ENCODE results near the gene HMGXB3. TPM values are rescaled to one million over a fixed set of nuclear protein-coding genes. Genes with fewer than 3 reads are reported as not detected.

Gene HMGXB3
- polyA plus RNA-seq, 1 donor from 2014 or later = 66.6 TPM

- Histone ChIP-seq H3K4me2 (ENCODE audit: low read length) (no peak overlapping the region), H4K20me1 (ENCODE audit: insufficient read depth) (no peaks in the 10 kb centered on the region), H3K27me3 (ENCODE audit: insufficient read depth, low read depth, low read length) (no peaks in the 10 kb centered on the region), H3K9me2 (ENCODE audit: insufficient read depth, low read length) (no peaks in the 10 kb centered on the region), H3F3A (ENCODE audit: insufficient read depth, low read length, poor library complexity, severe bottlenecking) (no peaks in the 10 kb centered on the region), H3K27ac (ENCODE audit: low read length) (no peak overlapping the region), H3K9me3 (ENCODE audit: low read length) (no peaks in the 10 kb centered on the region), H3K36me3 (ENCODE audit: insufficient read depth, low read length) (no peaks in the 10 kb centered on the region), H3K9ac (ENCODE audit: low read length) (no peak overlapping the region), H3K4me3 (ENCODE audit: low read length) (no peak overlapping the region), H3K79me2 (replicated peaks; ENCODE audit: insufficient read depth, low read length) (no peaks in the 10 kb centered on the region), H2AFZ (ENCODE audit: low read depth, low read length) (no peak overlapping the region)
- no peak for TF ChIP-seq REST (IDR thresholded peaks at IDR 0.05; ENCODE audit: borderline replicate concordance)
- no peak for TF ChIP-seq RAD21 (conservative IDR thresholded peaks at IDR 0.05)
- no peak for TF ChIP-seq TAF1 (IDR thresholded peaks at IDR 0.05; ENCODE audit: low read depth)
- TF ChIP-seq POLR2AphosphoS5 (IDR thresholded peaks at IDR 0.05) = no peak
Observed at GRCh38 chr5:150056075-150056443, 55.5 kb downstream of the HMGXB3 start.

- Histone ChIP-seq H2AFZ (ENCODE audit: low read depth, low read length) (no peak overlapping the region), H4K20me1 (ENCODE audit: insufficient read depth) (no peaks in the 10 kb centered on the region), H3K9me3 (ENCODE audit: low read length) (no peaks in the 10 kb centered on the region), H3K9me2 (ENCODE audit: insufficient read depth, low read length) (no peaks in the 10 kb centered on the region), H3K4me2 (ENCODE audit: low read length) (no peak overlapping the region), H3F3A (ENCODE audit: insufficient read depth, low read length, poor library complexity, severe bottlenecking) (no peaks in the 10 kb centered on the region), H3K4me3 (ENCODE audit: low read length) (no peak overlapping the region), H3K27ac (ENCODE audit: low read length) (no peak overlapping the region), H3K27me3 (ENCODE audit: insufficient read depth, low read depth, low read length) (no peaks in the 10 kb centered on the region), H3K36me3 (ENCODE audit: insufficient read depth, low read length) (no peaks in the 10 kb centered on the region), H3K79me2 (replicated peaks; ENCODE audit: insufficient read depth, low read length) (no peaks in the 10 kb centered on the region), H3K9ac (ENCODE audit: low read length) (no peak overlapping the region)
- TF ChIP-seq EZH2 (IDR thresholded peaks at IDR 0.05; ENCODE audit: borderline replicate concordance, insufficient read depth, low read length, poor library complexity, severe bottlenecking) = no peak
- TF ChIP-seq MXI1 (conservative IDR thresholded peaks at IDR 0.05; ENCODE audit: poor library complexity, severe bottlenecking) = no peak
- no peak for TF ChIP-seq EP300 (conservative IDR thresholded peaks at IDR 0.05; ENCODE audit: poor library complexity, severe bottlenecking)
- no peak for TF ChIP-seq CTCF (IDR thresholded peaks at IDR 0.05; ENCODE audit: poor library complexity, severe bottlenecking)
- TF ChIP-seq TAF1 (IDR thresholded peaks at IDR 0.05; ENCODE audit: low read depth) = no peak
- TF ChIP-seq RAD21 (conservative IDR thresholded peaks at IDR 0.05) = no peak
Observed at GRCh38 chr5:150057052-150057451, 56.5 kb downstream of the HMGXB3 start.

- Histone ChIP-seq H3K9me3 (ENCODE audit: low read length) (no peaks in the 10 kb centered on the region), H4K20me1 (ENCODE audit: insufficient read depth) (no peaks in the 10 kb centered on the region), H3K27me3 (ENCODE audit: insufficient read depth, low read depth, low read length) (no peaks in the 10 kb centered on the region), H3K79me2 (replicated peaks; ENCODE audit: insufficient read depth, low read length) (no peaks in the 10 kb centered on the region), H3K9ac (ENCODE audit: low read length) (no peak overlapping the region), H3K9me2 (ENCODE audit: insufficient read depth, low read length) (no peaks in the 10 kb centered on the region), H3K36me3 (ENCODE audit: insufficient read depth, low read length) (no peaks in the 10 kb centered on the region), H3F3A (ENCODE audit: insufficient read depth, low read length, poor library complexity, severe bottlenecking) (no peaks in the 10 kb centered on the region), H3K27ac (ENCODE audit: low read length) (no peak overlapping the region), H3K4me2 (ENCODE audit: low read length) (no peak overlapping the region), H3K4me3 (ENCODE audit: low read length) (no peak overlapping the region), H2AFZ (ENCODE audit: low read depth, low read length) (no peak overlapping the region)
- TF ChIP-seq CTCF (IDR thresholded peaks at IDR 0.05; ENCODE audit: poor library complexity, severe bottlenecking) (no peak), RAD21 (conservative IDR thresholded peaks at IDR 0.05) (no peak), EP300 (conservative IDR thresholded peaks at IDR 0.05; ENCODE audit: poor library complexity, severe bottlenecking) (no peak), REST (IDR thresholded peaks at IDR 0.05; ENCODE audit: borderline replicate concordance) (no peak), MXI1 (conservative IDR thresholded peaks at IDR 0.05; ENCODE audit: poor library complexity, severe bottlenecking) (no peak), EZH2 (IDR thresholded peaks at IDR 0.05; ENCODE audit: borderline replicate concordance, insufficient read depth, low read length, poor library complexity, severe bottlenecking) (no peak), POLR2AphosphoS5 (IDR thresholded peaks at IDR 0.05) (no peak), TAF1 (IDR thresholded peaks at IDR 0.05; ENCODE audit: low read depth) (no peak), SMC3 (conservative IDR thresholded peaks at IDR 0.05; ENCODE audit: poor library complexity) (no peak)
Observed at GRCh38 chr5:150057511-150057910, 57.0 kb downstream of the HMGXB3 start.
